ENCODE measurements around the gene STMND1. TPM values are rescaled to one million over a fixed set of nuclear protein-coding genes. Genes with fewer than 3 reads are reported as not detected.

The STMND1 gene
- total RNA-seq (not detected), polyA plus RNA-seq (not detected)
- long read RNA-seq, donor 1: 0 reads
- long read RNA-seq, donor 2: 0 reads

DNA sequence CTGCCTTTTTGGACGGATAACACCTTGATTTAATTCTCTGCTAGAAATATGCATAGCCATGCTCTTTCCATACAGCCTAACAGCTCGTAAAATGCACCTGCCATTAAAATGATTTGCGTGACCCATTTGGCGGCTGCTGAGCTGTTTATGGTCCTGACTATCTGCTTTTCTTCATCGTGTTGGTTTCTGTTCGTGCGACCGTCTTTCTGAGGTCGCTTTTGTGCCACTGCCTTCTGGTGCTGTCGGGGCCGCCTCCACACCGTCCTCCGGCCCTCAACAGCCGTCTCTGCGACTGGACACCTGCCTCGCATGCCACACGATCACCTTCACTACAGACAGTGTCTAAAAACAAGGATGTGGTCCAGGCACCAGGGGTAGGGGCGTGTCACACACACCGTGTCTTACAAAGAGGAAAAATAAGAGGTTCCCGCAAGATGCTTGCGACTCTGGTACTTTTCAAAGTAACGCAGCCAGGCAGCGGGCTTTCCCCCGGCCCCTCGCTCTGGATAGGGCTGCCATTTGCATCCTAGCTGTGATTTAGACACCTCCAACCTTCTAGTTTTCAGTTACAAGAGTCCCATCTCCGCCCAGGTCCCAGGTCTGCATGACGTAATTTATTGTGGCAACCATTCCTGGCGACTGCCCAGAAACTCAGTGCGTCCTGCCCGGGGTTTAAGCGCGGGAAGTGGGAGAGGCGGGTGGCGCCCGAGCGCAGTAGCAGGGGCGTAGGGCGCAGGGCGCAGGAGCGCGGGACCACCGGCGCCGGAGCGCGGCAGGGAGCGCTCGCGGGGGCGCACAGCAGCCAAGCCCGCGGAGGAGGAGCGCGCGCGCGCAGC lies at the start of gene STMND1:
STMND1 (plus strand) TSS at position 629 of the 836 bp plus-strand sequence. CDS start 208 bp downstream, outside the sequence.
- no peak for TF ChIP-seq CTCF (IDR thresholded peaks at IDR 0.05 in 8 of 11, conservative IDR thresholded peaks at IDR 0.05 in 3 of 11)
- no peak for TF ChIP-seq POLR2A (IDR thresholded peaks at IDR 0.05)
- TF ChIP-seq POLR2AphosphoS5 (IDR thresholded peaks at IDR 0.05): no peak

GRCh38 chr6:17054647-17055046 lies 47.2 kb upstream of the STMND1 start:
- no peaks in the 10 kb centered on the region for H3K9me3 ChIP-seq

More for the DNA sequence above, at the start of gene STMND1:
- Histone ChIP-seq H3K27me3 (replicated peaks in 1 of 7) (peaks cover 0 to 87% (median 21%) of the 10 kb centered on the region in 7 donors), H3K4me1 (peaks cover 0 to 14% (median 12%) of the 10 kb centered on the region in 6 donors), H3K4me3 (peak within 1 kb of the TSS in 5 of 8 donors; percentile 2 to 49 (median 18)), H3K9me3 (no peaks in the 10 kb centered on the region), H3K36me3 (no peaks in the 10 kb centered on the region), H3K27ac (no peak within 1 kb of the TSS)
- DNase-seq: no peak
- 5 to 7% (median 5%) methylated on average over 55 to 57 of the region's 57 CpGs for whole genome bisulfite sequencing, 5 donors
- intact Hi-C loops (cut with DNase I; ENCODE audit: low total_unique reads): no loop called here

GRCh38 chr6:17057322-17057721 lies 44.5 kb upstream of the STMND1 start:
- no peak overlapping the region for H3K4me3 ChIP-seq
- no peaks in the 10 kb centered on the region for H3K4me1 ChIP-seq
- intact Hi-C loops (cut with DNase I; ENCODE audit: low total_unique reads): no loop called here
- TF ChIP-seq POLR2AphosphoS5 (IDR thresholded peaks at IDR 0.05): no peak
- no peak overlapping the region for H3K27ac ChIP-seq
- H3K9me3 ChIP-seq: no peaks in the 10 kb centered on the region
- peaks cover 0 to 6% (median 0%) of the 10 kb centered on the region in 7 donors for H3K27me3 ChIP-seq (replicated peaks in 1 of 7)
- no peaks in the 10 kb centered on the region for H3K36me3 ChIP-seq
- WGBS, 5 donors: 38 to 61% (median 55%) methylated on average over 2 of the region's 2 CpGs
- no peak for DNase-seq

More at GRCh38 chr6:17054647-17055046, 47.2 kb upstream of the STMND1 start:
- intact Hi-C loops (cut with DNase I; ENCODE audit: low total_unique reads): no loop called here
- Histone ChIP-seq H3K27me3 (replicated peaks in 1 of 7) (peaks cover 0 to 6% (median 0%) of the 10 kb centered on the region in 7 donors), H3K27ac (no peak overlapping the region), H3K4me1 (no peaks in the 10 kb centered on the region), H3K36me3 (no peaks in the 10 kb centered on the region), H3K4me3 (no peak overlapping the region)
- 78 to 87% (median 82%) methylated on average over 2 of the region's 2 CpGs for WGBS, 5 donors
- DNase-seq: no peak
- TF ChIP-seq POLR2A (IDR thresholded peaks at IDR 0.05) (no peak), POLR2AphosphoS5 (IDR thresholded peaks at IDR 0.05) (no peak), CTCF (IDR thresholded peaks at IDR 0.05 in 8 of 11, conservative IDR thresholded peaks at IDR 0.05 in 3 of 11) (no peak)

DNA sequence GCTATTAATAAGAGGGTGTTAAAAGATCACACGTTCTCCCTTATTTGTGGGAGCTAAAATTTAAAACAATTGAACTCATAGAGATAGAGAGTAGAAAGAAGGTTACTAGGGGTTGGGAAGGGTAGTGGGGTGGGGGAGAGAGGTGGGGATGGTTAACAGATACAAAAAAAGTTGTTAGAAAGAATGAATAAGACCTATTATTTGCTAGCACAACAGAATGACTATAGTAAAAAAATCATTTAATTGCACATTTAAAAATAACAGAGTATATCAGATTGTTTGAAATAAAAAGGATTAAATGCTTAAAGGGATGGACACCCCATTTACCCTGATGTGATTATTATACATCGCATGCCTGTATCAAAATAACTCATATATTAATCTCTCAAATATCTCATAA lies 43.3 kb upstream of the STMND1 start:
- Histone ChIP-seq H3K4me1 (no peaks in the 10 kb centered on the region), H3K4me3 (no peak overlapping the region), H3K36me3 (no peaks in the 10 kb centered on the region), H3K27me3 (replicated peaks in 1 of 7) (peaks cover 0 to 6% (median 0%) of the 10 kb centered on the region in 7 donors), H3K27ac (no peak overlapping the region), H3K9me3 (no peaks in the 10 kb centered on the region)
- intact Hi-C loops (cut with DNase I; ENCODE audit: low total_unique reads): no loop called here
- WGBS, 5 donors: 60 to 92% (median 85%) methylated on average over 2 of the region's 2 CpGs
- TF ChIP-seq CTCF (IDR thresholded peaks at IDR 0.05 in 8 of 11, conservative IDR thresholded peaks at IDR 0.05 in 3 of 11) (no peak), POLR2A (IDR thresholded peaks at IDR 0.05) (no peak), POLR2AphosphoS5 (IDR thresholded peaks at IDR 0.05) (no peak)
- DNase-seq: no peak
